Measurements from ENCODE around the gene DLG2. TPM values are rescaled to one million over a fixed set of nuclear protein-coding genes. Genes with fewer than 3 reads are reported as not detected.
A peak's percentile ranks its signal among the peaks of the same experiment; 100 is the strongest.

Gene DLG2
- total RNA-seq, 1 donor from 2014 or later: 0.17 TPM

DNA sequence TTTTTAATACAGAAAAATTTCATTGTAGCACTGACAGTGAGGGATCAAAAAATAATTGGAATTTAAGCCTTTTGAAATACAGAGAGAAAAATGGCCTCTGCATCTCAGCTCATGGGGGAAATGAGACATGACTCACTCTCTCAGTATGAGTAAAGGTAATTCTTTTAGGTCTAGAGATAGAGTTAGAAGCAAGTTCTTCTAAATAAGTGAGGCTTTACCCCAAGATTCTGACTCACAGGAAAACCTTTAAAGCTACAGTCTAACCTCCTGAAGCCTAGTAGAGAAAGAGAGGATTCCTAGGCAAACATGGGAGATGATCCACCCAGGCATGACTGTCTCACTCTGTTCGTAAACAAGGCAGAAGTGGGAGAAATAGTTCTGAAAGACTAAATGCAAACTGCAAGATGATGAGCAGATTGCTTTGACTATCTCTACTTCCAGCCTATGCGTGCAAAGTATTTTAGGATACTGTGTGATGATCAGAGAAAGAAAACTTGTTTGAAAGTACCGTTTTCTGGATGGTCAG lies 1337.7 kb downstream of the DLG2 start:
- H3K4me3 ChIP-seq (ENCODE audit: low read depth, low read length): no peak overlapping the region
- TF ChIP-seq CTCF (conservative IDR thresholded peaks at IDR 0.05; ENCODE audit: low read depth, low read length): no peak
- DNase-seq (ENCODE audit: low read depth): peak; percentile 62

GRCh38 chr11:84273541-84273940 lies 1353.6 kb downstream of the DLG2 start:
- H3K4me3 ChIP-seq (ENCODE audit: low read depth, low read length): no peak overlapping the region
- no peak for TF ChIP-seq CTCF (conservative IDR thresholded peaks at IDR 0.05; ENCODE audit: low read depth, low read length)
- DNase-seq (ENCODE audit: low read depth): no peak

DNA sequence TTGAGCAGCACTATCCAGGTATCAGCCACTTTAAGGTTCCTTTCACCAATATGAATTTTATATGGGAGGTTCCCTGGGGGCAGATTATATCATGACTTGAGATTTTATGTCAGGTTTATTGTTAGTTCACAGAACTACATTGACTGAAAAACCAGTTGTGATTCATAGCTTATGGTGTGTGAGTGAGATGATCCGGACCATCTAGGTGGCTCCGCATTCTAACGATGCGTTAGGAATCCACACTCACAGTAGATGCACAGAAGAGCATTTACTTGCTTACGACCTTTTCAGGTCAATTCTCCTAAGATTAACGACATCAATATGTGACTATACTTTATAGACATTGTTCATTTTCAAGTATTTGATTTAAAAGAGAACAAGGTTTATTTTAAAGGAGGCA lies 1356.7 kb downstream of the DLG2 start:
- no peak overlapping the region for H3K4me3 ChIP-seq (ENCODE audit: low read depth, low read length)
- DNase-seq (ENCODE audit: low read depth): no peak
- no peak for TF ChIP-seq CTCF (conservative IDR thresholded peaks at IDR 0.05; ENCODE audit: low read depth, low read length)

DNA sequence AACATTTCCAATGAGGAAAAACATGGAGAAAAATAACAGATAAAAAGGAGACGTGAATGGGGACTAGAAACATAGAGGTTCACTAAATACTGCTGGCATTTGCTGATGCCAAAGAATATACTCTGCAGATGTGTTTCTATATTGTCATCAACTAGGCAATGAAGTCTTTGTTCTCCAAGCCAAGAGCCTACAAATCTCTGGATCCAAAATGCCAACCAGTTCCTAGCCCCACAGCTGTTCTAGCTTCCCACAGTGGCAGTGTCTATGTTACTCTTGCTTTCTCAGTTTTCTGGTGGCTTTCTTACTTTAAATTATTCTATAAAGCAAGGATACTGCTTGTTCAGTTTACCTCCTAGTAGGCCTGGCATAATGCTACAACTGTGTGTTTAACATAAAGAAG lies 1363.1 kb downstream of the DLG2 start:
- no peak for TF ChIP-seq CTCF (conservative IDR thresholded peaks at IDR 0.05; ENCODE audit: low read depth, low read length)
- no peak for DNase-seq (ENCODE audit: low read depth)
- no peak overlapping the region for H3K4me3 ChIP-seq (ENCODE audit: low read depth, low read length)

GRCh38 chr11:84261707-84262106 lies 1365.4 kb downstream of the DLG2 start:
- peak; percentile 70 for TF ChIP-seq CTCF (conservative IDR thresholded peaks at IDR 0.05; ENCODE audit: low read depth, low read length)
- H3K4me3 ChIP-seq (ENCODE audit: low read depth, low read length): no peak overlapping the region
- no peak for DNase-seq (ENCODE audit: low read depth)

DNA sequence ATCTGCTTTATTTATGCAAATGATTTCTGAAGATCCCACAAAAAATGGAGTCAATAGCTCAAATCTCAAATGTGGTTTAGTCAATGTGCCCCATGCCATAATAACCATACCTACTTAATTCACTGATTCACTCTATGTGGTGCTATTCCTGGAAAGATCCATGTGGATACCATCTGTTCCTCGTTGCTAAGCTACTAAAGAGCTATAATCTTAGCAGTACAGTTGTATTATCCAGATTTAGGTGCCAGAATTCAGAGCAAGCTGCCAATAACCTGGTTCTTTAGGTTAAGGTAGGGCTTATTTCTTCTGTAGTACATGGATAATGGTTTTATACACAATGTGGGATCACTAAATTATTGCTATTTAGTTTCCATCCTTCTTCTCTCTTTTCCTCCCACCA lies 1366.3 kb downstream of the DLG2 start:
- TF ChIP-seq CTCF (conservative IDR thresholded peaks at IDR 0.05; ENCODE audit: low read depth, low read length): no peak
- no peak overlapping the region for H3K4me3 ChIP-seq (ENCODE audit: low read depth, low read length)
- DNase-seq (ENCODE audit: low read depth): no peak

DNA sequence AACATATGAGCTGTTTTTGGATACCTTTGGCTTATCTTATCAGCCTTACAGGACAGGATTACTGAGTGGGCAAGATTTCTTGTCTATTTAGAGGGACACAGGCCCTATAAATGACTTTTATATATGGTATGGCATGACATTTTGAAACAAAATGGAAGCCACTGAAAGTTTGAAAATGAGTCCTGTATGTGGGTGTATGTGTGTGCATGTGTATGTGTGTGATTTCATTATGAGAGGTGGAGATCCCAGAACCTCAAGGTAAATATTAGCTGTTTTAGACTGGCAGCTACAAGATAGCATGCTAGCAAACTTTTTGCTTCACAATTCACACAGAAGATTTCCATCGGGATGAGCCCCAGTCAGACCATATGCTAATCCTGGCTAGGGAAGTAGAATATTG lies 1370.5 kb downstream of the DLG2 start:
- H3K4me3 ChIP-seq (ENCODE audit: low read depth, low read length): no peak overlapping the region
- no peak for TF ChIP-seq CTCF (conservative IDR thresholded peaks at IDR 0.05; ENCODE audit: low read depth, low read length)
- DNase-seq (ENCODE audit: low read depth): no peak

Data from epithelial cell of proximal tubule (primary cell).